Nephron progenitor cell (in vitro differentiated cells): ENCODE measurements around the gene TMEM109.

Experiments used
- DNase-seq: peaks from one replicate; pipeline ENCODE4 v3.0.0; 2021
- H3K27ac Mint-ChIP-seq: 2 replicates; pipeline ENCODE4 v1.8.0; 2021; ENCODE audit warnings: mild to moderate bottlenecking, moderate library complexity, mixed read lengths
- H3K27me3 Mint-ChIP-seq: 2 replicates; pipeline ENCODE4 v1.8.0; 2021; ENCODE audit warnings: mild to moderate bottlenecking, low read depth, mixed read lengths; ENCODE audit not compliant: poor library complexity
- H3K36me3 Mint-ChIP-seq: 2 replicates; pipeline ENCODE4 v1.8.0; 2021; ENCODE audit warnings: low read depth, mixed read lengths
- H3K4me1 Mint-ChIP-seq: 2 replicates; pipeline ENCODE4 v1.8.0; 2021; ENCODE audit warnings: mixed read lengths
- H3K4me3 Mint-ChIP-seq: 2 replicates; pipeline ENCODE4 v1.8.0; 2021; ENCODE audit warnings: mild to moderate bottlenecking, moderate library complexity, mixed read lengths
- H3K9me3 Mint-ChIP-seq: 2 replicates; pipeline ENCODE4 v1.8.0; 2021; ENCODE audit warnings: mild to moderate bottlenecking, moderate library complexity, mixed read lengths
- TF ChIP-seq, protein P1 (sequence below): fragments of 200-600 bp; sonication (generic); IDR thresholded peaks from 2 replicates; pipeline ENCODE4 v1.5.0; 2021; ENCODE audit warnings: antibody characterized with exemption

Gene TMEM109

DNA sequence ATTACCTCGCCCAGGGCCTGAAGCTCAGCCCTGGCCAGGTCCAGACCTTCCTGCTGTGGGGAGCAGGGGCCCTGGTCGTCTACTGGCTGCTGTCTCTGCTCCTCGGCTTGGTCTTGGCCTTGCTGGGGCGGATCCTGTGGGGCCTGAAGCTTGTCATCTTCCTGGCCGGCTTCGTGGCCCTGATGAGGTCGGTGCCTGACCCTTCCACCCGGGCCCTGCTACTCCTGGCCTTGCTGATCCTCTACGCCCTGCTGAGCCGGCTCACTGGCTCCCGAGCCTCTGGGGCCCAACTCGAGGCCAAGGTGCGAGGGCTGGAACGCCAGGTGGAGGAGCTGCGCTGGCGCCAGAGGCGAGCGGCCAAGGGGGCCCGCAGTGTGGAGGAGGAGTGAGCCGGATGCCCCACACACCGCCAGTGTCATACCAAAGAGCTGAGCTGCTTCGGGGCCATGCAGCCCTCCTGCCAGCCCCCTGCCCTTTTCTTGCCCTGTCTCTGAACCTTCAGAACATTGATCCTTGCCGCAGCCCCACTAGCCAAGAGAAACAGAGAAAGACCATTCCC is 7.9 kb downstream of the TMEM109 start:
- TF ChIP-seq, protein P1, sequence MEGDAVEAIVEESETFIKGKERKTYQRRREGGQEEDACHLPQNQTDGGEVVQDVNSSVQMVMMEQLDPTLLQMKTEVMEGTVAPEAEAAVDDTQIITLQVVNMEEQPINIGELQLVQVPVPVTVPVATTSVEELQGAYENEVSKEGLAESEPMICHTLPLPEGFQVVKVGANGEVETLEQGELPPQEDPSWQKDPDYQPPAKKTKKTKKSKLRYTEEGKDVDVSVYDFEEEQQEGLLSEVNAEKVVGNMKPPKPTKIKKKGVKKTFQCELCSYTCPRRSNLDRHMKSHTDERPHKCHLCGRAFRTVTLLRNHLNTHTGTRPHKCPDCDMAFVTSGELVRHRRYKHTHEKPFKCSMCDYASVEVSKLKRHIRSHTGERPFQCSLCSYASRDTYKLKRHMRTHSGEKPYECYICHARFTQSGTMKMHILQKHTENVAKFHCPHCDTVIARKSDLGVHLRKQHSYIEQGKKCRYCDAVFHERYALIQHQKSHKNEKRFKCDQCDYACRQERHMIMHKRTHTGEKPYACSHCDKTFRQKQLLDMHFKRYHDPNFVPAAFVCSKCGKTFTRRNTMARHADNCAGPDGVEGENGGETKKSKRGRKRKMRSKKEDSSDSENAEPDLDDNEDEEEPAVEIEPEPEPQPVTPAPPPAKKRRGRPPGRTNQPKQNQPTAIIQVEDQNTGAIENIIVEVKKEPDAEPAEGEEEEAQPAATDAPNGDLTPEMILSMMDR: no peak
- Mint-ChIP-seq H3K36me3 (peaks cover 46% of the 10 kb centered on the region), H3K27me3 (peaks cover 8% of the 10 kb centered on the region), H3K4me3 (peak overlapping the region; percentile 14), H3K27ac (peak overlapping the region; percentile 92), H3K9me3 (no peaks in the 10 kb centered on the region), H3K4me1 (peaks cover 62% of the 10 kb centered on the region)
- DNase-seq: no peak

DNA sequence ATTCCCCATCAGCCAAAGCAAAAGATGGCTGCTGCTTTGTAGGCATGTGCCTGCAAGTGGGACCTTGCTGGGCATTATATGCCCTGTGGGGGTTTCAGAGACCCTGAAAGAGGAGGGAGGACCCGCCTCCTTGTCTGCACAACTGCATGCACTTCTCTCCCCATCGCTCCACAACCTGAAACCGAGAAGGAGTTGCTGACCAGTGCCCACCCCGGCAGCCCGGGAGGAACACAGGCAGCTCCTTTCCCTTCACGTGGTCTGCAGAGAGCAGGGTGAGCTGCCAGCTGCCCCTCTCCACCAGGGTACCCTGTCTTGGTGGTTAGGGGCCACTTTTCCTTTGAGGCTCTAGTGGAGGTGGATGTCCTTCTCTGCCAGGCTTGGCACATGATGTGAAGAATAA is 8.9 kb downstream of the TMEM109 start:
- no peak for DNase-seq
- Mint-ChIP-seq H3K4me1 (peaks cover 66% of the 10 kb centered on the region), H3K4me3 (no peak overlapping the region), H3K27ac (no peak overlapping the region), H3K9me3 (no peaks in the 10 kb centered on the region), H3K27me3 (peaks cover 8% of the 10 kb centered on the region), H3K36me3 (peaks cover 50% of the 10 kb centered on the region)
- TF ChIP-seq, protein P1: no peak

GRCh38 chr11:60923326-60923725 is 9.4 kb downstream of the TMEM109 start:
- no peak for DNase-seq
- peaks cover 8% of the 10 kb centered on the region for H3K27me3 Mint-ChIP-seq
- peak overlapping the region; percentile 58 for H3K4me3 Mint-ChIP-seq
- H3K36me3 Mint-ChIP-seq: peaks cover 54% of the 10 kb centered on the region
- no peak overlapping the region for H3K27ac Mint-ChIP-seq
- no peaks in the 10 kb centered on the region for H3K9me3 Mint-ChIP-seq
- TF ChIP-seq, protein P1: no peak
- H3K4me1 Mint-ChIP-seq: peaks cover 68% of the 10 kb centered on the region

- peaks cover 68% of the 10 kb centered on the region for H3K4me1 Mint-ChIP-seq
- peaks cover 55% of the 10 kb centered on the region for H3K36me3 Mint-ChIP-seq
- H3K27me3 Mint-ChIP-seq: peaks cover 8% of the 10 kb centered on the region
- H3K9me3 Mint-ChIP-seq: no peaks in the 10 kb centered on the region
- peak overlapping the region; percentile 75 for H3K4me3 Mint-ChIP-seq
- H3K27ac Mint-ChIP-seq: no peak overlapping the region
- no peak for DNase-seq
- TF ChIP-seq, protein P1: no peak
Observed at GRCh38 chr11:60923800-60924109, 9.8 kb downstream of the TMEM109 start.

DNA sequence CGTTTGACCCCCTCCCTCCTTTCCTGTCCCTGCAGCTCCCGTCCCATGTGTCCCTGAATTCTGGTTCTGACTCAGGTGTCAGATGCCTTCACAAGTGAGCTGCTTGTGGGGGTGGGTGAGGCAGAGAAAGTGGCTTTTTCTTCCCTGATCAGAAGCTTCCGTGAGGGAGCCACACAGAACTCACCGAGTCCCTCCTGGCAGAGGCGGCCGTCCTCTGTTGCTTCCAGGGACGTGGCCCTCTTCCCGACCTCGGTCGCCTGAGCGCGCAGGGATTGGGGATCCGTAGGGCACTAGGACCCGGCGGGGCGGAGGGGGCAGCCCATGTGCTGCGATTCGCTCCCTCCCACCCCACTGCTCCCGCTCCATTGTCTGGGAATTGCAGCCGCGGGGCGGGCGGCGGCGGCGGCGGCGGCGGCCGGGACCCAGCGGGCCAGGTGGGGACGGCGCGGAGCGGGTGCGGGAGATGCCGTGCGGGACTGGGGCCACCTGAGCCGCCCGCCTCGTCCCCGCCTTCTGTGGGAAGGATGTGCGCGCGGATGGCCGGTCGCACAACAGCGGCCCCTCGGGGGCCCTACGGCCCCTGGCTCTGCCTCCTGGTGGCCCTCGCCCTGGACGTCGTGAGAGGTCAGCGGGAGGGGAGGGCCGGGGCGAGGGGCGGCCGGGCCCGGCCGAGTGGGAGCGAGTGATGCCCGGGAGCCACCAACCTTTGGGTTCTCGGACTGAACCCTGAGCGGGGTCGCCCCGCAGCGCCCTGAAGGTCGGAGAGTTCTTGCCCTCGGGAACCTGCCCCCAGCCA is 10.3 kb downstream of the TMEM109 start, which contains the start of gene TMEM132A:
TSS of gene TMEM132A (plus strand) at position 351 of the 796 bp plus-strand sequence. CDS start at position 525, 174 bp downstream.
- peaks cover 68% of the 10 kb centered on the region for H3K4me1 Mint-ChIP-seq
- H3K4me3 Mint-ChIP-seq: peak within 1 kb of the TSS; percentile 97

More for the DNA sequence above, 10.3 kb downstream of the TMEM109 start, which contains the start of gene TMEM132A:
- peaks cover 8% of the 10 kb centered on the region for H3K27me3 Mint-ChIP-seq
- peak; percentile 84 for DNase-seq
- peak within 1 kb of the TSS; percentile 73 for H3K27ac Mint-ChIP-seq
- peaks cover 58% of the 10 kb centered on the region for H3K36me3 Mint-ChIP-seq
- TF ChIP-seq, protein P1: no peak
- H3K9me3 Mint-ChIP-seq: no peaks in the 10 kb centered on the region
